ENCODE results near the gene SLC28A3.

The SLC28A3 gene

GRCh38 chr9:84384617-84385016 is 44.1 kb upstream of the SLC28A3 start:
- Histone ChIP-seq H3K79me2 (no peaks in the 10 kb centered on the region), H3K27me3 (ENCODE audit: control insufficient read depth, insufficient read depth, low read length) (no peaks in the 10 kb centered on the region), H3K4me2 (ENCODE audit: low read length) (no peak overlapping the region), H3K36me3 (ENCODE audit: control insufficient read depth, insufficient read depth, low read length) (no peaks in the 10 kb centered on the region), H3K4me1 (no peaks in the 10 kb centered on the region), H3K9me3 (ENCODE audit: control insufficient read depth, low read length) (no peaks in the 10 kb centered on the region), H3K4me3 (ENCODE audit: low read depth, low read length) (no peak overlapping the region), H3K27ac (no peak overlapping the region), H2AFZ (no peak overlapping the region), H3K9ac (no peak overlapping the region)
- TF ChIP-seq CTCF (IDR thresholded peaks at IDR 0.05), result no peak

- no peak overlapping the region for H3K4me2 ChIP-seq (ENCODE audit: low read length)
- no peaks in the 10 kb centered on the region for H3K9me3 ChIP-seq (ENCODE audit: control insufficient read depth, low read length)
- no peaks in the 10 kb centered on the region for H3K4me1 ChIP-seq
- no peaks in the 10 kb centered on the region for H3K79me2 ChIP-seq
- no peak overlapping the region for H3K27ac ChIP-seq
- H3K9ac ChIP-seq, result no peak overlapping the region
- no peak overlapping the region for H3K4me3 ChIP-seq (ENCODE audit: low read depth, low read length)
- no peak for TF ChIP-seq CTCF (IDR thresholded peaks at IDR 0.05)
- H3K27me3 ChIP-seq (ENCODE audit: control insufficient read depth, insufficient read depth, low read length), result no peaks in the 10 kb centered on the region
- H2AFZ ChIP-seq, result no peak overlapping the region
- H3K36me3 ChIP-seq (ENCODE audit: control insufficient read depth, insufficient read depth, low read length), result no peaks in the 10 kb centered on the region
Measured at GRCh38 chr9:84383178-84383577, 42.6 kb upstream of the SLC28A3 start.

GRCh38 chr9:84382720-84383119 is 42.2 kb upstream of the SLC28A3 start:
- no peak for TF ChIP-seq CTCF (IDR thresholded peaks at IDR 0.05)
- H3K27me3 ChIP-seq (ENCODE audit: control insufficient read depth, insufficient read depth, low read length), result no peaks in the 10 kb centered on the region
- H3K4me3 ChIP-seq (ENCODE audit: low read depth, low read length), result no peak overlapping the region

GRCh38 chr9:84381508-84381907 is 41.0 kb upstream of the SLC28A3 start:
- H3K9me3 ChIP-seq (ENCODE audit: control insufficient read depth, low read length), result no peaks in the 10 kb centered on the region
- H3K27ac ChIP-seq, result no peak overlapping the region

More at GRCh38 chr9:84382720-84383119, 42.2 kb upstream of the SLC28A3 start:
- no peaks in the 10 kb centered on the region for H3K4me1 ChIP-seq
- H2AFZ ChIP-seq, result no peak overlapping the region
- H3K36me3 ChIP-seq (ENCODE audit: control insufficient read depth, insufficient read depth, low read length), result no peaks in the 10 kb centered on the region
- H3K4me2 ChIP-seq (ENCODE audit: low read length), result no peak overlapping the region
- H3K9me3 ChIP-seq (ENCODE audit: control insufficient read depth, low read length), result no peaks in the 10 kb centered on the region
- no peaks in the 10 kb centered on the region for H3K79me2 ChIP-seq
- no peak overlapping the region for H3K27ac ChIP-seq
- H3K9ac ChIP-seq, result no peak overlapping the region

More at GRCh38 chr9:84381508-84381907, 41.0 kb upstream of the SLC28A3 start:
- Histone ChIP-seq H3K9ac (no peak overlapping the region), H2AFZ (no peak overlapping the region), H3K4me2 (ENCODE audit: low read length) (no peak overlapping the region), H3K79me2 (no peaks in the 10 kb centered on the region), H3K36me3 (ENCODE audit: control insufficient read depth, insufficient read depth, low read length) (no peaks in the 10 kb centered on the region), H3K4me1 (no peaks in the 10 kb centered on the region), H3K4me3 (ENCODE audit: low read depth, low read length) (no peak overlapping the region), H3K27me3 (ENCODE audit: control insufficient read depth, insufficient read depth, low read length) (no peaks in the 10 kb centered on the region)
- no peak for TF ChIP-seq CTCF (IDR thresholded peaks at IDR 0.05)
